C4-2B (cell line): Measurements from ENCODE around the gene C1R.

ENCODE experiments used
- ZFX ChIP-seq: fragments of 450-650 bp; IDR thresholded peaks from 2 replicates; pipeline ENCODE4 v1.6.1; 2017
- TF ChIP-seq, protein P1 (sequence below): fragments of 450-650 bp; conservative IDR thresholded peaks from 2 replicates; pipeline ENCODE4 v1.5.1; 2017; ENCODE audit warnings: mild to moderate bottlenecking

DNA sequence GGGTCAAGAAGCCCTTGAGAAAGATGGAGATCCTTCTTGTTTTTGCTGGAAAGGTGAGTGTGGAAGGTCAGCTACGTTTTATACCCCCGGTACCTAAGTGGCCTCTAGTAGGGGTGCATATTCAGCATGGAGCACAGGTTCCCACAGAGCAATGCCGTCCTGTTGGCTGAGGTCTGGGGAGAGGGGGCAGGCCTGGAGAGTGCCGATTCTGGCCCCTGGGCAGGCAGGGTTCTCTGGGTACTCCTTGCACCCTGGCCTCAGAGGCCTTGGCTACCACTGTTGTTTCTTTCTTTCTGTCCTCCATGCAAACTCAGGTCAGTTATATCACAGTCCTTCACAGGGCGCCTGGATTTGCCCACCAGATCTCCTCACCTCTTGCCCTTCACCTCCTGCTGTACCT, 27.9 kb upstream of the C1R start:
- TF ChIP-seq, protein P1, sequence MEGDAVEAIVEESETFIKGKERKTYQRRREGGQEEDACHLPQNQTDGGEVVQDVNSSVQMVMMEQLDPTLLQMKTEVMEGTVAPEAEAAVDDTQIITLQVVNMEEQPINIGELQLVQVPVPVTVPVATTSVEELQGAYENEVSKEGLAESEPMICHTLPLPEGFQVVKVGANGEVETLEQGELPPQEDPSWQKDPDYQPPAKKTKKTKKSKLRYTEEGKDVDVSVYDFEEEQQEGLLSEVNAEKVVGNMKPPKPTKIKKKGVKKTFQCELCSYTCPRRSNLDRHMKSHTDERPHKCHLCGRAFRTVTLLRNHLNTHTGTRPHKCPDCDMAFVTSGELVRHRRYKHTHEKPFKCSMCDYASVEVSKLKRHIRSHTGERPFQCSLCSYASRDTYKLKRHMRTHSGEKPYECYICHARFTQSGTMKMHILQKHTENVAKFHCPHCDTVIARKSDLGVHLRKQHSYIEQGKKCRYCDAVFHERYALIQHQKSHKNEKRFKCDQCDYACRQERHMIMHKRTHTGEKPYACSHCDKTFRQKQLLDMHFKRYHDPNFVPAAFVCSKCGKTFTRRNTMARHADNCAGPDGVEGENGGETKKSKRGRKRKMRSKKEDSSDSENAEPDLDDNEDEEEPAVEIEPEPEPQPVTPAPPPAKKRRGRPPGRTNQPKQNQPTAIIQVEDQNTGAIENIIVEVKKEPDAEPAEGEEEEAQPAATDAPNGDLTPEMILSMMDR = no peak
- TF ChIP-seq ZFX = no peak
